Stimulated activated CD8-positive, alpha-beta memory T cell treated with anti-CD3 and anti-CD28 coated beads, Interleukin-7, amount 100 ng/mL, for 4 hours (primary cell): ENCODE data around the gene NUTM1.
"Not testable (repeated sequence)": the region's sequence is repeated elsewhere in the genome, so short reads cannot be mapped to it uniquely, and the experiment has no call there.

Source experiments
- DNase-seq, 2 donors: peaks; one replicate each; pipeline ENCODE4 v3.0.0-alpha.2; 2020; ENCODE audit warnings: low read depth in 2 of 2

Gene NUTM1

GRCh38 chr15:34337557-34338306 is 5.4 kb upstream of the NUTM1 start, which contains the start of gene SLC12A6:
SLC12A6 (minus strand) TSS chr15:34337781; CDS start chr15:34336680, 1,101 bp downstream.
- DNase-seq = peak; percentile 71 to 89

GRCh38 chr15:34338347-34338746 is 4.8 kb upstream of the NUTM1 start:
- no peak for DNase-seq

GRCh38 chr15:34339946-34340345 is 3.2 kb upstream of the NUTM1 start:
- DNase-seq = no peak

GRCh38 chr15:34341381-34342212 is 1.5 kb upstream of the NUTM1 start:
- no peak for DNase-seq

- DNase-seq = not testable (repeated sequence)
Observed at GRCh38 chr15:34342213-34342736, 840 bp upstream of the NUTM1 start.

- DNase-seq = no peak
Observed at GRCh38 chr15:34347951-34348638, 5.0 kb downstream of the NUTM1 start.

GRCh38 chr15:34348735-34349300 is 5.7 kb downstream of the NUTM1 start:
- DNase-seq = no peak

GRCh38 chr15:34349769-34350168 is 6.7 kb downstream of the NUTM1 start:
- no peak for DNase-seq

GRCh38 chr15:34352996-34353395 is 9.9 kb downstream of the NUTM1 start:
- not testable (repeated sequence) for DNase-seq

- no peak for DNase-seq
Observed at GRCh38 chr15:34353627-34354026, 10.5 kb downstream of the NUTM1 start.

- no peak for DNase-seq
Observed at GRCh38 chr15:34354286-34354685, 11.2 kb downstream of the NUTM1 start.

GRCh38 chr15:34355241-34355640 is 12.1 kb downstream of the NUTM1 start:
- no peak for DNase-seq

GRCh38 chr15:34357653-34358052 is 14.5 kb downstream of the NUTM1 start:
- no peak for DNase-seq

- DNase-seq = no peak
Observed at GRCh38 chr15:34358367-34358766, 15.3 kb downstream of the NUTM1 start.

GRCh38 chr15:34358948-34359347 is 15.8 kb downstream of the NUTM1 start:
- DNase-seq = no peak

GRCh38 chr15:34359416-34359815 is 16.3 kb downstream of the NUTM1 start:
- DNase-seq = no peak

GRCh38 chr15:34360298-34360697 is 17.2 kb downstream of the NUTM1 start:
- no peak for DNase-seq

- no peak for DNase-seq
Observed at GRCh38 chr15:34361278-34361677, 18.2 kb downstream of the NUTM1 start.

GRCh38 chr15:34362047-34362773 is 19.1 kb downstream of the NUTM1 start:
- no peak for DNase-seq

- DNase-seq = no peak
Observed at GRCh38 chr15:34364041-34364440, 20.9 kb downstream of the NUTM1 start.
